Natural killer cell treated with Interleukin-12 subunit alpha and Interleukin-12 subunit beta and Interleukin-15 and Interleukin-18, amount 100 ng/mL, for 72 hours (primary cell): ENCODE measurements around the gene HCN1. TPM values are rescaled to one million over a fixed set of nuclear protein-coding genes. Genes with fewer than 3 reads are reported as not detected.
"Not testable (repeated sequence)": the region's sequence is repeated elsewhere in the genome, so short reads cannot be mapped to it uniquely, and the experiment has no call there.

Experiments
- ATAC-seq, 2 donors: fragments of 150-1000 bp; cut with Tn5 transposase in 1 of 2; sonication (Bioruptor Pico), chemical (Tn5 transposase) in 1 of 2; 2 replicates each; pipeline ENCODE4 v1.10.0; 2021
- DNase-seq: peaks from one replicate; pipeline ENCODE4 v3.0.0; 2022; ENCODE audit warnings: low spot score
- H3K27ac Mint-ChIP-seq, 2 donors: 1 replicate in 1 of 2; 2 replicates in 1 of 2; pipeline ENCODE4 v1.8.0; 2022; ENCODE audit warnings: mixed read lengths in 2 of 2, mild to moderate bottlenecking in 1 of 2, moderate library complexity in 1 of 2
- H3K27me3 Mint-ChIP-seq, 2 donors: 1 replicate in 1 of 2; 2 replicates in 1 of 2; pipeline ENCODE4 v1.8.0; 2022; ENCODE audit warnings: mixed read lengths in 2 of 2
- H3K36me3 Mint-ChIP-seq: one replicate; pipeline ENCODE4 v1.8.0; 2022; ENCODE audit warnings: mixed read lengths
- H3K4me1 Mint-ChIP-seq, 2 donors: 1 replicate in 1 of 2; 2 replicates in 1 of 2; pipeline ENCODE4 v1.8.0; 2022; ENCODE audit warnings: low read depth in 2 of 2, mixed read lengths in 2 of 2, mild to moderate bottlenecking in 1 of 2
- H3K4me3 Mint-ChIP-seq: one replicate; pipeline ENCODE4 v1.8.0; 2022; ENCODE audit warnings: mixed read lengths
- H3K9me3 Mint-ChIP-seq: 2 replicates; pipeline ENCODE4 v1.8.0; 2022; ENCODE audit warnings: mixed read lengths
- total RNA-seq, 2 donors: library from RNA; stranded (reverse); gene quantifications; one replicate each; pipeline ENCODE4 v1.2.3, GENCODE V29; 2022

Gene HCN1
- total RNA-seq, 2 donors from 2014 or later: not detected

DNA sequence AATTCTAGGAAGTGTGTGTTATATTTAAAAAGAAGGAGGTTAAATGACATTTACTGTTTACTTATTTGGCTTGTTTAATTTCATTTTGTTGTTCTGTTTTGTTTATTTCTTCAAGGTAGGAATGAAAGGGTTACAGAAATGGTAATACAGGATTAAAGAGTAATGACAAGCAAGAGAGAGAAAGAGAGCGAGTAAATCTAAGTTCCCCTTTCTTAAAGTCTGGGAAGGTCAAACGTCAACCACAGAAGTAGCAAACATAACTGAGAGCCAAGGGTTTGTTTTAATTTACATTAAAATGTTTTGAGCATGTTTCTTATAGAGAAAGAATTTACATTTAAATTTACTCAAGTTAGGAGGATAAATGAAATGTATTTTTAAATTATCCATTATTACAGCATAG lies 18.7 kb downstream of the HCN1 start:
- no peak overlapping the region for H3K27ac Mint-ChIP-seq
- no peaks in the 10 kb centered on the region for H3K4me1 Mint-ChIP-seq
- no peaks in the 10 kb centered on the region for H3K27me3 Mint-ChIP-seq
- no peak for ATAC-seq
- DNase-seq: no peak
- peaks cover 7% of the 10 kb centered on the region for H3K9me3 Mint-ChIP-seq
- H3K4me3 Mint-ChIP-seq: no peak overlapping the region
- H3K36me3 Mint-ChIP-seq: no peaks in the 10 kb centered on the region

DNA sequence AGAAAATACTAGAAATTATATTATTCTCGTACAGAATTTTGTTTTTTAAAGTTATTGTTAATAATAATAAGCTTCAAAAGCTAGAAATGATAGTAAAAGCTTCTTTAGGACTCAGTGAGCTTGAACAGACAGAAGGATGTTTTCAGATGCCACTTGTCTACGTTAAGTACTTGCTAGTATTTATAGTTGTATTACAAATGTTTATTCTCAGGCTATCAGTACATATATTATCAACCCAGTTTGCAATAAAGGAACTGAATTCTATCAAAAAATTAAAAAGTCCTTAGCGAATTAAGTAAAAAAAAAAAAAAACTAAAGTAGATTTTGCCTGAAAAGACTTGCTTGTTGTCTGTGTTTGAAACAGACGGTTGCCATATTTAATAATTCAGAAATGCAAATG lies 23.9 kb downstream of the HCN1 start:
- Mint-ChIP-seq H3K27me3 (no peaks in the 10 kb centered on the region), H3K4me1 (no peaks in the 10 kb centered on the region), H3K9me3 (peaks cover 18% of the 10 kb centered on the region), H3K4me3 (no peak overlapping the region), H3K36me3 (peaks cover 6% of the 10 kb centered on the region), H3K27ac (no peak overlapping the region)
- DNase-seq (no peak), ATAC-seq (no peak)

DNA sequence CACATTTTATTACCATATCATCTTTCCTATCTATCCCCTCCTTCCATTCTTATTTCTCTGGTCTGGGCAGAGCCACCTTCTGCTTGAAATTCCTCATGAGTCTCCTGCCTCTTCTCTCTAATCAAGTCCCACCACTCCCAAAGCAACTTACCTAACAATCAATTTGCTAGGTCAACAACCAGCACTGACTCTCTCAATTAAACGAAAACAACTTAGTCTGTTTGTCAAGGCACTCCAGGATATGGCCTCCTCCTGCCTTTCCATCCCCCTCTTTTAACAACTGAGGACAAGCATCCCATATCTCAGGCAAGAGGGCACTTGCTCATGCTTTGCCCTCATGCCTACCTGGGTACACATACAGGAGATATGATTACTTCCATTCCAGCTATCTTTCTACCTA lies 47.4 kb downstream of the HCN1 start:
- no peak for DNase-seq
- ATAC-seq: no peak
- Mint-ChIP-seq H3K9me3 (peaks cover 22% of the 10 kb centered on the region), H3K4me1 (no peaks in the 10 kb centered on the region), H3K27ac (no peak overlapping the region), H3K36me3 (peaks cover 4% of the 10 kb centered on the region), H3K4me3 (no peak overlapping the region), H3K27me3 (no peaks in the 10 kb centered on the region)

DNA sequence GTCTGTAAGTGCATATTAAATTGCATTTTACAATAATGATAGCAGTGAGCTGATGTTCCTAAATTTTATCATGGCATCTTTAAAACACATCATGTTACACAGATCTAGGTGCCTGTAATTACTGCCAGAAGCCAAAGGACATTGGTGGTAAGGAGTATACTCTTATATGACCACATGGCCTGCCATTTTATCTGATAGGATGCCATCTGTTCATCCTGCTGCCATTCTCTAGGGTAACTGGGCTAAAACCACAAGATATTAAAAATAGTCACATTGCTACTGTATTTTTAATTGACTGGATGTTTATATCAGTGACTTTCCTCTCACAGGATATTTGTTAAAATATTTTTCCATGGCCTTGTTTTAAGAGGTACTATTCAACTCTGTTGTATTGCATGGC lies 53.1 kb downstream of the HCN1 start:
- Mint-ChIP-seq H3K4me1 (no peaks in the 10 kb centered on the region), H3K9me3 (peaks cover 9% of the 10 kb centered on the region), H3K4me3 (no peak overlapping the region), H3K27ac (no peak overlapping the region), H3K27me3 (no peaks in the 10 kb centered on the region), H3K36me3 (no peaks in the 10 kb centered on the region)
- DNase-seq (no peak), ATAC-seq (no peak)

DNA sequence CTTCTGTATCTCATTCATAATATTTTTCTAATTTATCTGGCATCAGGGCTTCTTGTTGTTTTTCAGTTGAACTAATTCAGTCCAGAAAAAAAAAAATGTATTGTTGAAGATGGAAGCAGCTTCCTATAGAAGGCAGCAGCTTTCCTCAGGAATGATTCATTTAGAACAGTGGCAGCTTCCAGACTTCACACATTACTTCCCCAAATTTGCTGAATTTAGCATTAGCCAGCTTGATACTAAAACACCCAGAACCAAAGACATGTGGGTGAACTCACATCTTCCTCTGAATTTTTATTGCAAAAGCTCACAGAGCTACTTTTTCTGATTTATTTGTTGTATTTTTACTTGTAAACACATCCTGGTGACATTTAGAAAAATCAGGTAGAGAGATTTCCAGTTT lies 53.8 kb downstream of the HCN1 start:
- Mint-ChIP-seq H3K4me3 (no peak overlapping the region), H3K9me3 (peaks cover 6% of the 10 kb centered on the region), H3K4me1 (no peaks in the 10 kb centered on the region), H3K27me3 (no peaks in the 10 kb centered on the region), H3K27ac (no peak overlapping the region), H3K36me3 (no peaks in the 10 kb centered on the region)
- no peak for ATAC-seq
- no peak for DNase-seq

DNA sequence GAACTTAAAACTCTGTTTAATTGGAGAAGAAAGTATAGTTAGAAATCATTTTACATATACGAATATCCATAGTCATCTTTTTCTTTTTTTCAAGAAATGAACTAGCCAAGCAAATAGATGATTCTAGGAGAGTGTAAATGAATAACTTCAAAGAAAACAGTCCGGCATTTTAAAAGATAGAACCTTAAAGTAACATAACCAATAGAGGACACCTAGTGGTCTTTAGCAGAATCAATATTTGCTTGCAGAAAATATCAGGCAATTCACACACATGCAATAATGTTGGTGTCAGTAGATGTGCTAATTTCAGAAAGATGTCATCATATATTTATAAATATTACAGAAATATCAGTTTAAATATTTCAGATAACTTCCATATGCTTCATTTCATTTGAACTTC lies 57.1 kb downstream of the HCN1 start:
- Mint-ChIP-seq H3K36me3 (no peaks in the 10 kb centered on the region), H3K27me3 (no peaks in the 10 kb centered on the region), H3K4me3 (no peak overlapping the region), H3K27ac (no peak overlapping the region), H3K4me1 (no peaks in the 10 kb centered on the region), H3K9me3 (peaks cover 14% of the 10 kb centered on the region)
- no peak for DNase-seq
- ATAC-seq: no peak

DNA sequence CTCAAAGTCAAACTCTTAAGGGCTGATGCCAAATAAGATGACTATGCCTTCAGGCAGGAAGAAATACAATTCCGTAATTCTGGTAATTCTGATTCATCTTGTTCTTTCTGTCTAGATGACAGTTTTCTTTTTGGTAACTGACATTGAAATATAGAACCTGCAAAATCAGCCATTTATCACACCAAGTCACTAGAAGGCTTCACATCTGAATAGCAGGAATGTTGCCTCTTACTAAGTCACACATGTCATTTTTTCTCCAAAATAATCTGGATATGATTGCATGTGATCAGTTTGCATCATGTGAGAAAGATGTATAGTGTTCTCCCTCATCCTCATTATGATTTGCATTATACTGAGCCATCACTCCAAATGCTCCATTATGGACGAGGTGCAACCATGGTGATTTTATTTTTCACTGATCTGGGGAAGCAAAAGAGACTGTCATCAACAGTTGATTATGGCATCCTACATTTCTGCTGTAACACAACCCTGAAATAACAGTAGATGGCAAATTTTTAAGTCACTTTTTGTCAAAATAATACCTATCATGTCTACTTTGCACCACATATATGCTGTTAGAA lies 69.0 kb downstream of the HCN1 start:
- no peak for DNase-seq
- no peaks in the 10 kb centered on the region for H3K36me3 Mint-ChIP-seq
- H3K4me1 Mint-ChIP-seq: no peaks in the 10 kb centered on the region
- no peak overlapping the region for H3K4me3 Mint-ChIP-seq
- H3K9me3 Mint-ChIP-seq: peaks cover 17% of the 10 kb centered on the region
- no peak overlapping the region for H3K27ac Mint-ChIP-seq
- H3K27me3 Mint-ChIP-seq: no peaks in the 10 kb centered on the region
- no peak for ATAC-seq

DNA sequence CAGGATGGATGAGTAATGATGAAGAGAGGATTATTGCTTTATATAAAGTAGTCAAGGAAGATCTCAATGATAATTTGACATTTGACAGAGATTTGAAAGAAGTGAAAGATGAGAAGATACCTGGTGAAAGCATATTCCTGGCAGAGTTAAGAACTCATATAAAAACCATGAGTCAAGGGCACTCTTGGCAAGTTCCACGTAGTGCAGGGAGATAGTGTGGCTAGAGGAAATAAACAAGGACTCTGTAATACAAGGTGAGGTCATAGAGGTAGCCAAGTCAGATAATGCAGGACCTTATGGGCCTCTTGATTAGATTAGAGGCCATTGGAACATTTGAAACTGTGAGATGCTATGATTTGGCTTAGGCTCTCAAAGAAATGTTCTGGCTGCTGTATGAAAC lies 72.3 kb downstream of the HCN1 start:
- ATAC-seq (no peak), DNase-seq (no peak)
- Mint-ChIP-seq H3K9me3 (peaks cover 19% of the 10 kb centered on the region), H3K36me3 (no peaks in the 10 kb centered on the region), H3K4me3 (no peak overlapping the region), H3K27me3 (no peaks in the 10 kb centered on the region), H3K27ac (no peak overlapping the region), H3K4me1 (no peaks in the 10 kb centered on the region)

DNA sequence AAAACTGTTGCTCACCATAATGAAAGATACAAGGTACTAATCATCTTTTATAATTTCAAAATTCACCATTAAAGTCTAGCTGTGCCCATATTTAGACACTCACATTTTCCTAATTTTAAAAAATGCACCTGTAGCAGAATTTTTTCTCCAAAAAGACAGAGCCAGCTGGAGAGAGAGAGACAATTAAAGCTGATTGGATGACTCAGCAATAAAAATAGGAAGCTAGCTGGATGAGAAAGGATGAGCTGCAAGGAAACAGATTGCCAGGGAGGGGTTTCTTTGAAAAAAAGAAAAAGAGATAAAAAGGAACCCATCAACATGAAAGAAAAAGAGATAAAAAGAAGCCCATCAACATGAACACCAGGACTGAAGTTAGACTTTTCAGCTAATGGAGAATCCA lies 73.8 kb downstream of the HCN1 start:
- Mint-ChIP-seq H3K4me3 (no peak overlapping the region), H3K9me3 (peaks cover 26% of the 10 kb centered on the region), H3K4me1 (no peaks in the 10 kb centered on the region), H3K36me3 (peaks cover 4% of the 10 kb centered on the region), H3K27me3 (no peaks in the 10 kb centered on the region), H3K27ac (no peak overlapping the region)
- DNase-seq (no peak), ATAC-seq (no peak)

DNA sequence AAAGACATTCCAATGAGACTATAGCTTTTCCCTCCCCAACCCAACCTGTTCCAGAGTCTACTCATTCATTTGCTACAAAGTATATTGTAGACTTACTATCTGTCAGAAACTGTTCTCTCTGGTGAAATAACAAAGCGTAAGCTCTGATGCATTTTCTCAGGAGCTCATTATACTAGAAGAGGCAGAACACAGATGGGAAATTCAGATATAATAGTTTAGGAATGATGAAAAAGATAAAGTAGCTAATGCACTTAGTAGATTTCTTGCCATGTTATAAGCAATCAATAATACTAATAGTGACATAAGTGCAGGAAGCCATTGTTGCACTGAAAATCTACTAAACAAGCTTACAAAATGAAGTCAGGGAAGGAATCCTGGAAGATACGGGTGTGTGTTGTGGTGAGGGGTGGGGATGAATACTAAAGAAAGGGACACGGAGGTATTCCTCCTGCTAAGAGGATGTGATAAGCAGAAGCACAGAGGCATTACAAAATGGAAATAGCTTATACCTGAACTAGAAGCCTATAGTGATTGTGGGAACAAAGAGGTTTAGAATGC lies 78.2 kb downstream of the HCN1 start:
- H3K27ac Mint-ChIP-seq: no peak overlapping the region
- peaks cover 4% of the 10 kb centered on the region for H3K36me3 Mint-ChIP-seq
- ATAC-seq (no peak), DNase-seq (no peak)
- no peaks in the 10 kb centered on the region for H3K27me3 Mint-ChIP-seq
- peaks cover 12% of the 10 kb centered on the region for H3K9me3 Mint-ChIP-seq
- no peaks in the 10 kb centered on the region for H3K4me1 Mint-ChIP-seq
- H3K4me3 Mint-ChIP-seq: no peak overlapping the region

DNA sequence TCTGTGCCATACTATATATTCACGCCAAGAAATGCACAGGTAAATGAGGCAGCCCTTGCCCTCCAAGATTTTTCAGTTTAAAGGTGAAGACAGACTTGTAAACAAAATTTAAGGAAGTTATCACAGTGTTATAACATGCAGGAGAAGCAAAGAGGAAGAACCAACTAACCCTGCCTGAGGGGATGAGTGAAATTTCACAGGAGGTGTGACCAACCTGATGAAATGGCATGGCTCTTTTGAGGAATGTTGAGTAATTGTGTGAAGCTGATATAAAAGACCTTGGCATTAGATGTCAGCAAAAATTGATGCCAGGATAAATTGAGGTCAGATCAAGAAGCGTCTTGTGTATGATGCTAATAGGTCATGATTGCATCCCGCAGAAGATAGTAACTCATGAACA lies 86.5 kb downstream of the HCN1 start:
- peaks cover 4% of the 10 kb centered on the region for H3K9me3 Mint-ChIP-seq
- no peaks in the 10 kb centered on the region for H3K4me1 Mint-ChIP-seq
- DNase-seq (no peak), ATAC-seq (no peak)
- peaks cover 4% of the 10 kb centered on the region for H3K36me3 Mint-ChIP-seq
- H3K27ac Mint-ChIP-seq: no peak overlapping the region
- H3K27me3 Mint-ChIP-seq: no peaks in the 10 kb centered on the region
- H3K4me3 Mint-ChIP-seq: no peak overlapping the region

DNA sequence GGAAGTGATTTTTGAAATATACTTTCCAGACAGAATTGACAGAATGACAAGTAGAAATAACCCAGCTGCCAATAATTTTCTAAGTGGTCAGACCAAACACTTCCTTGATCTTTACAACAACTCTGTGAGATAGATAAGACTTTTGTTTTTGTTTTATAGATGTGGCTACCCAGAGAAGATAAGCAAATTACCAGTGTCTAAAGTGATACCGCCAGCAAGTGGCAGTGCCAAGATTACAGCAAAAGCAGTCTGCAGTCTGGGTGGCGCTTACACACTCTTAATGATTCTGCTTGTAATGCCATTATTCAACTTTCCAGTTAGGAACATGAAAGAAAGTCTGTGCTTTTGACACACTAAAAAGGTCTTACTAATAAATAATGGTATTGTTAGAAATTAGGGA lies 92.1 kb downstream of the HCN1 start:
- peaks cover 5% of the 10 kb centered on the region for H3K36me3 Mint-ChIP-seq
- no peaks in the 10 kb centered on the region for H3K27me3 Mint-ChIP-seq
- H3K9me3 Mint-ChIP-seq: peaks cover 20% of the 10 kb centered on the region

DNA sequence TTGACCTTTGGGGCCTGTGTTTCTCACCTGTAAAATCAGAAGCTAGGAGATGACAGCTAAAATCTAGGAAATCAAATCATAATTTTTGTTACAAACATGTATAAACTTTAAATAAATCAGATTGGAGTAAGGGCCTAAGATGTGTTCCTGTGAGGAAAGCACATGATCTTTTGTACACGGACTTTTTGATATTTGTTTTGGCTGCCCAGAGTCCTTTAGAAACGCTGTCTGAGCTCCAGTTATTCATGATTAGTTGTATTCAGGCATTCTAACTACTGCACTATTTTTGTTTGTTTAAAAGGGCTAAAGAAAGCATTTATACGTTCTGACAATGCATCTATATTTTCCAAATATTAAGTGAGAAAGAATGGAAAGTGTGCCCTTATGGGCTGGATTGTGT lies 94.8 kb downstream of the HCN1 start:
- DNase-seq (no peak), ATAC-seq (no peak)
- no peak overlapping the region for H3K27ac Mint-ChIP-seq
- peaks cover 13% of the 10 kb centered on the region for H3K36me3 Mint-ChIP-seq
- H3K27me3 Mint-ChIP-seq: no peaks in the 10 kb centered on the region
- H3K4me3 Mint-ChIP-seq: no peak overlapping the region
- no peaks in the 10 kb centered on the region for H3K4me1 Mint-ChIP-seq
- H3K9me3 Mint-ChIP-seq: peaks cover 21% of the 10 kb centered on the region

More for the DNA sequence above, 92.1 kb downstream of the HCN1 start:
- H3K4me1 Mint-ChIP-seq: no peaks in the 10 kb centered on the region
- H3K4me3 Mint-ChIP-seq: no peak overlapping the region
- no peak overlapping the region for H3K27ac Mint-ChIP-seq
- DNase-seq (no peak), ATAC-seq (no peak)

DNA sequence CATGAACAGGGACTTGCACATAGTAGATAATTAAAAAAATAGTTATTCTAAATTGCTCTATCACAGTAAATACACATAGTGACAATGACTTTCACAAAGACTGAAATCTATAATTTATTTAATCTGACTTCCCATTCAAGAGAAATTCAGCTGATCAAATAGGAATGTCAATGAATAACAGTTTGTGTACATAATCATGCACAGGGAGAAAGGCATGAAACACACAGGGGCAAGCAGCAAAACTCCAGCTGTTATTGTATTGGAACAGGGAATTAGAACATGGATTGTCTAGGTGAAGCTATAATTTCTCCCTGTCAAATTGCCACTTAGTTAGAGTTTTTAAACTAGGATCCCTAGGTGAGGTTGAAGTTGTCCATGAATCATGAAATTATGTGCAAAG lies 99.9 kb downstream of the HCN1 start:
- Mint-ChIP-seq H3K9me3 (peaks cover 23% of the 10 kb centered on the region), H3K4me3 (no peak overlapping the region), H3K27me3 (no peaks in the 10 kb centered on the region), H3K36me3 (peaks cover 8% of the 10 kb centered on the region), H3K4me1 (no peaks in the 10 kb centered on the region), H3K27ac (no peak overlapping the region)
- ATAC-seq (no peak), DNase-seq (no peak)

DNA sequence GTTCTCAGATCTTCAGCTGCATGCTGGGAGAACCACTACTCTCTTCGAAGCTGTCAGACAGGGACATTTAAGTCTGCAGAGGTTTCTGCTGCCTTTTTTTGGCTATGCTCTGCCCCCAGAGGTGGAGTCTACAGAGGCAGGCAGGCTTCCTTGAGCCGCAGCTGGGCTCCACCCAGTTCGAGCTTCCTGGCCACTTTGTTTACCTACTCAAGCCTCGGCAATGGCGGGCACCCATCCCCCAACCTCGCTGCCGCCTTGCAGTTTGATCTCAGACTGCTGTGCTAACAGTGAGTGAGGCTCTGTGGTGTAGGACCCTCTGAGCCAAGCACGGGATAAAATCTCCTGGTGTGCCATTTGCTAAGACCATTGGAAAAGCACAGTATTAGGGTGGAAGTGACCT lies 110.2 kb downstream of the HCN1 start:
- not testable (repeated sequence) for ATAC-seq
- peaks cover 13% of the 10 kb centered on the region for H3K36me3 Mint-ChIP-seq

More for the DNA sequence above, 110.2 kb downstream of the HCN1 start:
- DNase-seq, H3K27ac Mint-ChIP-seq, H3K27me3 Mint-ChIP-seq, H3K4me1 Mint-ChIP-seq, H3K4me3 Mint-ChIP-seq: not testable (repeated sequence)
- H3K9me3 Mint-ChIP-seq: peaks cover 19% of the 10 kb centered on the region
